NCI-H446 (cell line): ENCODE measurements around the gene C1orf94.
"Not testable (repeated sequence)": the region's sequence is repeated elsewhere in the genome, so short reads cannot be mapped to it uniquely, and the experiment has no call there.

Source experiments
- DNase-seq, 2 experiments: peaks; one replicate each; lab custom pipeline; 2025; lab: John Stamatoyannopoulos, UW

Gene C1orf94

GRCh38 chr1:34164771-34165391 is 11.8 kb upstream of the C1orf94 start, which contains the start of gene CSMD2:
TSS of gene CSMD2 (minus strand) at chr1:34165230. CDS start at chr1:34165097, 133 bp downstream.
- no peak for DNase-seq

DNA sequence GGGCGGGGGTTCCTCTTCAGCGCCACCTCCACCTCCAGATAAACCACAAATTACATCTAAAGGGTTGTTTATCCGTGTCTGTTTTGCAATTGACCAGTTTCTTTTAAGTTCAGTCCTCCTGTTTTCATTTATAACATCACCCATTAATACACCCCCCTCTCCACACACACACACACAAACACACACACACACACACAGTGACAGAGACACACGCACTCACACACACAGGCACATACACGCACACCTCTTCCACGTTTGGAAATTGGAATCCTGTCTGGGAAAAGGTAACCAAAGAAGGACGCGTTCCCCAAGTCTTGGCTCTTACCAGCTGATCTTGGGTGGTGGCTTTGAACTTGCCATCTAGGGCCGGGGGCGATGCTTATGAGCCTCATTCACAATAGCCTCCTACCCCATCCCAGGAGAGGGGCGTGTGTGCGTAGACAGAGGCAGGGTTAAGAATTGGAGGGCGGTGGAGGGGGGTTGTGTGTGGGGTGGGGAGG is 11.2 kb upstream of the C1orf94 start:
- no peak for DNase-seq

DNA sequence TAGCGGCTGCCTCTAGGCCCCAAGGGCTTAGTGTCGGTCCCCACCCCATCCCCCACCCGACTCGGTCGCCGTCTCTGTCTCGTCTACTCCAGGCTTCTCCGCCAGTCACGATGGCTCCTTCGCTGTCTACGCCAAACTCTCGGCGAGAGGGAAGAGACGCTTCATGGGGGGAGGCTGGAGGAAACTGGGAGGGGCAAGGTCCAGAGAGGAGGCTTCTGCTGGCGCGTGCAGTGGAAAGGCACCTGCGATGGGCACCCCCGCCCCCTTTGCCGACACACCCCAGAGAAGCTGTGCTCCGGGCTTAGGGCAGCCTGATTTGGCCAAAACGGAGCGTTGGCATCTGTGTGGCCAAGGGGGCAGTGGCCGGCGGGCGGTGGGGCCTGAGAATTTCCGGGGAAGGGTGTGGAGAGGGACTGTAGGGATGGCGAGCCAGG is 10.5 kb upstream of the C1orf94 start:
- DNase-seq: no peak

DNA sequence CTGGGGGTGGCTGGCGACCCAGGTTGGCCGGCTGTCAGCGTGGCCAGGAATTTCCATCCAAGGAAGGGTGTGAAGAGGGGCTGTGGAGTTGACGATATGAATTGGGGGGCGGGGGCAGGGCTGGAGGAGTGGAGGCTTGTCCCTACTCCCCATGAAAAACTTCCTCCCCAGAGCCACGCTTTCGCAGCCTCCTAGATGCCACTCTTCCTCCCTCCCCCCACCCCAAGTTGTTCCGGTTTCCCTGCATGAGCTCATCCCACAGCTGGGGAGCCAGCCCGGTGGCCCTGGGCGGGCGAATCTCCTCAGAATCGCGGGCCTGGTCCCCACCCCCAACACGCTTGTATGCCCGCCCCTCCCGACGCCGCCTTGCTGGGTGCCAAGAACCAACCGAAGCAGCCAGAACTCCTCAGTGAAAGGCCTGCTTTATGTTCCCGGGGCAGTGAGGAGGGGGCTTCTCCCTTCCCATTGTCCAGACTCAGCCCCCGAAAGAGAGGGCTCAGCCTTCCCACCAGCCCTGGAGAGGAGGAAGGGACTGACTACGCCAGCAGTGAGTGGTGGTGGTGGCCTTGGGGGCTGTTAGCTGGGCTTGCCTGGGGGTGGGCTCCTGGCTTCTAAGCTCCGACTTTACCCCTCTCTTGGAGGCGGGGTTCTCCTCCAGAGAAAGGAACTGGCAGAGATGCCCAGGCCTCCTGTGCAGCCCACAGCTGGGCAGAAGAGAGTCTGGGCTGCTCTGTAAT is 9.9 kb upstream of the C1orf94 start:
- no peak for DNase-seq

GRCh38 chr1:34167389-34167788 is 9.3 kb upstream of the C1orf94 start:
- no peak for DNase-seq

GRCh38 chr1:34175744-34176143 is 963 bp upstream of the C1orf94 start:
- DNase-seq: no peak

DNA sequence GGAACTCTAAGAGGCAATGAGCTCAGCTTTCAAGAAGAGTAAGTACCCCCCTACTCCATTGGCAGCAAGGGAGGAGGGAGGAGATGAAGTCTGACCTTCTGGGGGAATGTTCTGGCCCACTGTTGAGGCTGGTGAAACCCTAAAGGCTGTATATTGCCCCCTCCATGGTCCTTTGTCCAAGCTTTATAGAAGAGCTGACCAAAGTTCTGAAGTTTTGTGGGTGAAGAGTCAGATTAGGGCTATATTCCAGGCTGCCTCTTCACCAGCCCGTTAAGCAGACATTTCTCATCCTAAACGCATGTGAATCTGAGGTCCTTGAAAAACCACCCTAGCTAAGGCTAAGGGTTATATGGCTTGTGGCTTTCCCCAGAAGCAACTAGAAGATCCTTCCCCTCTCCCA is 1.4 kb downstream of the C1orf94 start:
- no peak for DNase-seq

- not testable (repeated sequence) for DNase-seq
Measured at GRCh38 chr1:34183381-34183780, 6.7 kb downstream of the C1orf94 start.

DNA sequence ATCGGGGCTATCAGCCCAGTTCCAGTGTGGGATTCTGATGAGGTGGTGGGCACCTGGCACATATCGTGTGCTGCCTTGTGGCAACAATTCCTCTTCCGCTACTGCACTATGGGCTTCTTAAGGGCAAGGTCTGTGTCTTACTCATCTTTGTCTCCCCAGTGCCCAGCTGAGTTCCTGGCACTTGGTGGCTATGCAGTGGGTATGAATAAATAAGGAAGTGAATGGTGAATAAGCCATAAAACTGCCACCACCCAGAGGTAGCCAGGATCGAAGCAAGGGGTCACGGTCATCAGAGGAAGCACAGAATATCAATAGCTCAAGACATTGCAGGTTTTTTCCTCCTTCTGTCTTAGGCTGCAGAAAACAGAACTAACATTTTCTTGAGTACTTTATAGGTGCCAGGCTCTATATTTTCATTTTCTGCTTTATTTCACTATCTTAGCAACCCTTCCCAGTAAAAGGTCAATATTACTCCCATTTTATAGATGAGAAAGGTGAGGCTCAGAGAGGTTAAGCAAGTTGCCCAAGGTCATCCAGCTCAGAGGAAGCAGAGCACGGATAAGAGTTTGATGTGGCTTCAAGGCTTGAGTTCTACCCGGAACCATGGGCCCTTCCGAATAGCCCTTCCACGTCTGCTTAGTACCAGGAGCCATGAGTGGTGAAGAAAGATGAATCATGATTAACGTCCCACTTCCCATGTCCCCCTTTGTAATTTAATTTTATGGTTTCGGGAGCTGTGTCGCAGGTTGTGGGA is 10.2 kb downstream of the C1orf94 start:
- no peak for DNase-seq

- DNase-seq: no peak
Measured at GRCh38 chr1:34188418-34188817, 11.7 kb downstream of the C1orf94 start.

GRCh38 chr1:34188985-34189384 is 12.3 kb downstream of the C1orf94 start:
- DNase-seq: no peak

GRCh38 chr1:34190692-34191091 is 14.0 kb downstream of the C1orf94 start:
- DNase-seq: no peak

GRCh38 chr1:34192621-34193020 is 15.9 kb downstream of the C1orf94 start:
- no peak for DNase-seq

- DNase-seq: no peak
Measured at GRCh38 chr1:34199927-34200326, 23.2 kb downstream of the C1orf94 start.

DNA sequence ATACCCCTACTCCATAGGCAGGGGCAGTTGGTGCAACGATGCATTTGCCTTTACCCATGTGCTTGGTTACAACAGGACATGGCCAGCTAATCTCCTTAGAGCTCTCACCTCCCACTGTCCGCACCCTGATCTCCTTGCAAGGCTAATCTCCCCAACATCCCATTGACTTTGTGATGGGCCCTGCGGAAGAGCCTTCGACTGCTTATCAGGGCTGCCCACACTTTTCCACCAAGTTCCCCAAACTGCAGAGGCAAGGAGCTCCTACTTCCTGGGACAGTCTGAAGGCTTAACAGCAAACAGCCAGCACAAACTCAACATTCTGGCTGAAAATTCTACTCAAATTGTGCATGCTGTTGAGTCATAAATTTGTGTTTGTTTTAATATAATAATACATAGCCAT is 36.0 kb downstream of the C1orf94 start:
- no peak for DNase-seq

DNA sequence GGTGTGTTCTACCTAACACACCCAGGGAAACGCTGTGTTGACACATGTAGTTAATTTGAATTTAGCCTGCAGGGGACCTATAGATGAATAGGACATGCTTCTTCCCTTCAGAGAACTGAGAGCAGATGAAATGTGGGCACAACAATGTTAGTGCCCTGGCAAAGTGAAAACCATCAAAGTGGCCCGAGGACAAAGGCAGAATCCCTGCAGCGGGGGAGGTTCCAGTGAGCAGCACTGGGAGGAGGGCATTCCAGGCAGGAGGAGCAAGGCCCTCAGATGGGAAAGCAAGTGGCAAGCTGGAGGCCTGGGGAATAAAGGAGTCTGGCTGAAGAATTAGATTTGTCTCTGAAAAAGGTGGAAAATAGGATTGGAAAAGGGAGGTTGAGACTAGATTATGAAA is 37.2 kb downstream of the C1orf94 start:
- DNase-seq: no peak

DNA sequence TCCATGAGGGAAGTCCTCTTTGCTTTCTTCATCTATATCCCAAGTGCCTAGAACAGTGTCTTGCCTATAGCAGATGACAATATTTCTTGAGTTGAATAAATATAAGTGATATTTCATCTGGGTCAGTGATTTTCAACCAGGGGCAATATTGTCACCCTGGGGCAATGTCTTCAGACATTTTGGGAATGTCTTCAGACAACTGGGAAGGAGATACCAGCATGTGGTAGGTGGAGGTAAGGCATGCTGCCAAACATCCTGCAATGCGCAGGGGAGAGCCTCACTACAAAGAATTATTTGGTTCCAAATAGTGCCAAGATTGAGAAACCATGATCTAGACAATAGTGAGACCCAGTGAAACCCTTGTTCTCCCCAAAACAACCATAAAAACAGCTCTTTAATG is 54.7 kb downstream of the C1orf94 start:
- DNase-seq: no peak

- DNase-seq: no peak
Measured at GRCh38 chr1:34235594-34235993, 58.9 kb downstream of the C1orf94 start.

GRCh38 chr1:34236089-34236488 is 59.4 kb downstream of the C1orf94 start:
- no peak for DNase-seq

- no peak for DNase-seq
Measured at GRCh38 chr1:34237151-34237815, 60.6 kb downstream of the C1orf94 start.

GRCh38 chr1:34245967-34246366 is 69.3 kb downstream of the C1orf94 start:
- no peak for DNase-seq

DNA sequence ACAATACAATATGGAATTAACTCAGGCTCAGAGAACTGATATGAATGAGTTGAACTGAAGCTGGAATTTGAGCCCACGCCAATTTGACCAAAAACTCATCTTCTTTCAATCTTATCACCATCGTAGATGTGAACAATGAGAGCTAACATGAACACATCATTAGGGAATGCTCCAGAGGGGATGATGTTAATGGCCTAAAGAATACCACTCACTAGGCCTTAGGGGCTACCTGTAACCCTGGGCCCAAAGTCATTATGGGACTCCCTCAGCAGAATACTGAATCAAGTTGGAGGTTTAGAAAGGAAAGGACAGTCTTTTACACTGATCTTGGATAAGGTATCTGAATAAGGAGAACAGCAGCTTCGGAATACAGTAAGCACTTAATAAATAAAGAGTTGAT is 73.6 kb downstream of the C1orf94 start:
- DNase-seq: no peak
